DOHH2 (cell line): ENCODE measurements around the gene BMPER.

ENCODE experiments used
- CTCF ChIP-seq: fragments of 200-600 bp; sonication (generic); IDR thresholded peaks from one replicate; pipeline ENCODE4 v1.5.1; 2014; ENCODE audit warnings: antibody characterized with exemption, mild to moderate bottlenecking, low read depth, low read length; ENCODE audit not compliant: poor library complexity, severe bottlenecking
- EZH2phosphoT487 ChIP-seq: fragments of 200-600 bp; sonication (generic); IDR thresholded peaks from 2 replicates; pipeline ENCODE4 v1.6.1; 2017; ENCODE audit warnings: borderline replicate concordance, mild to moderate bottlenecking, antibody characterized with exemption, low read length, moderate library complexity, mixed read lengths

- no peak for TF ChIP-seq CTCF
- no peak for TF ChIP-seq EZH2phosphoT487
These were observed 17.2 kb upstream of the BMPER start for GRCh38 chr7:33888166-33888565.
